Left ventricle myocardium superior (tissue), 1 donor: ENCODE results near the gene TRMT2A. TPM values are rescaled to one million over a fixed set of nuclear protein-coding genes. Genes with fewer than 3 reads are reported as not detected.
A peak's percentile ranks its signal among the peaks of the same experiment; 100 is the strongest.

ENCODE experiments used
- ATAC-seq: fragments of 200-7000 bp; cut with Tn5 transposase; one replicate; pipeline ENCODE4 v1.9.1; 2020; ENCODE audit warnings: mild to moderate bottlenecking, moderate library complexity
- DNase-seq: peaks from one replicate; pipeline ENCODE4 v3.0.0-alpha.2; 2020
- intact Hi-C: fragments of 100-400 bp; cut with micrococcal nuclease; formaldehyde crosslinking; loops from one replicate; pipeline ENCODE4 v1.11.0; 2022
- total RNA-seq: library from RNA; stranded (reverse); fragmentation: NEBNext Ultra II Directional; extraction: Animal tissue kit (Norgen Biotek cat#: 25700); gene quantifications from one replicate; pipeline ENCODE4 v1.2.1, GENCODE V29; 2021
- donor health status: DM: no; HTN: yes; CAD: no; lungs with severe emphysema.

The TRMT2A gene
- total RNA-seq, 1 donor from 2014 or later, result 28.5 TPM

DNA sequence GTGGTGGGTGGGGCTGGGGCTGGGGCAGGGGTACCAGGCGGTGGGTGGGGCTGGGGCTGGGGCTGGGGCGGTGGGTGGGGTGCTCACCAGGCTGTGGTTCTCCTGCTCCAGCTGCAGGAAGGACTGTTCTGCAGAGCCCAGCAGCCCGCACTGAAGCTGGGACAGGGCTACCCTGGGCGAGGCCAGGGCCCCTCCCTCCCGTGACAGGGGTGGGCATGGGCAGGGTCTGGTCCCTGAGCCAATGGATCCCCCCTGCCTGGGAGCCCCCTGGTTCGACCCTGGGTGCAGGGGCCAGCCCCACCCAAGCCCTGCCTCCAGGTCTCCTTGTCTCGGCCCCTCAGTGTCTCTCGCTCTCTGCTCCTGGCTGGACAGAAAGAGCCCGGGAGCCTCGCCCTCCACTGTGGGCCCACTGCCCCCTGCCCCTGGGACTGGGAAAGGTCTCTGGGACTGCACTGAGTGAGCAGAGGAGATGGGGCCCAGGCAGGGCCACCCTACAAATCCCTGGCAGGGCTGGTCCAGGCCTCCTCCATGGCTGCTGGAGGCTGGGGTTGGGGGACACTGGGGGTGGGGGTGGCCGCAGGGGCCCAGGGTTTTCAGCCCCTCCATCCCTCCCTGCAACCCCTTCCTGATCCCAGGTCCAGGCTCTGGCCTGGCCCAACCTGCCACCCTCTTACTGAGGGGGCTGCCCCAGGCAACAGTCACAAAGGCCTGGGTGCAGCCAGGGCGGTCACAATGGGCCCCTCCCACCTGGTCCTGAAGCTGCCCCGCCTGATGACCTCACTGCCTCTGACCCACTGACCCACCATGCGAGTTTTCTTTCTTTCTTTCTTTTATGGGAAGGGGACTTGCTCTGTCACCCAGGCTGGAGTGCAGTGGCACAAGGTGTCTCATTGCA is 33.6 kb upstream of the TRMT2A start, which contains the start of gene CCDC188:
CCDC188 (minus strand) TSS at position 675 of the 895 bp plus-strand sequence; CDS start at position 606, 69 bp downstream.
- intact Hi-C loops, result no loop called here
- ATAC-seq (no peak), DNase-seq (no peak)

GRCh38 chr22:20149257-20150250 is 32.5 kb upstream of the TRMT2A start:
- intact Hi-C loops, result no loop called here
- no peak for DNase-seq
- ATAC-seq, result no peak

DNA sequence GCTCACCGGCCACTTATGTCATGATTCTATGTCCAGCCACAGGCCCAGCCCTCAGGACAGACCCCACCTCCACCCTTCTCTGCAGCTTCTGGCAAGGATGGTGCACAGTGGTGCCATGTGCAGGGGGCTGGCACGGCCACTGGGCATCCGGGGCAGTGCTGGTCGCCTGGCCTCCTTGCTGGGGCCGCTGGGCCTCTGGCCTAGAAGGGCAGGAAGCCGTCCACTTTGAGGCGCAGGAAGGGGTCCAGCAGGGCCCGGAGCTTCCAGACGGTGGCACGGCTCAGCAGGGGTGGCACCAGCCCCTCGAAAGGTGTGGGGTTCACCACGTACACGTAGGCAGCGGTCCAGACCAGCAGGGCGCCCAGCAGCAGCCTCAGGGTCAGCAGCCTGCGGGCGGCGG is 31.4 kb upstream of the TRMT2A start:
- ATAC-seq (no peak), DNase-seq (no peak)
- intact Hi-C loops, result no loop called here

DNA sequence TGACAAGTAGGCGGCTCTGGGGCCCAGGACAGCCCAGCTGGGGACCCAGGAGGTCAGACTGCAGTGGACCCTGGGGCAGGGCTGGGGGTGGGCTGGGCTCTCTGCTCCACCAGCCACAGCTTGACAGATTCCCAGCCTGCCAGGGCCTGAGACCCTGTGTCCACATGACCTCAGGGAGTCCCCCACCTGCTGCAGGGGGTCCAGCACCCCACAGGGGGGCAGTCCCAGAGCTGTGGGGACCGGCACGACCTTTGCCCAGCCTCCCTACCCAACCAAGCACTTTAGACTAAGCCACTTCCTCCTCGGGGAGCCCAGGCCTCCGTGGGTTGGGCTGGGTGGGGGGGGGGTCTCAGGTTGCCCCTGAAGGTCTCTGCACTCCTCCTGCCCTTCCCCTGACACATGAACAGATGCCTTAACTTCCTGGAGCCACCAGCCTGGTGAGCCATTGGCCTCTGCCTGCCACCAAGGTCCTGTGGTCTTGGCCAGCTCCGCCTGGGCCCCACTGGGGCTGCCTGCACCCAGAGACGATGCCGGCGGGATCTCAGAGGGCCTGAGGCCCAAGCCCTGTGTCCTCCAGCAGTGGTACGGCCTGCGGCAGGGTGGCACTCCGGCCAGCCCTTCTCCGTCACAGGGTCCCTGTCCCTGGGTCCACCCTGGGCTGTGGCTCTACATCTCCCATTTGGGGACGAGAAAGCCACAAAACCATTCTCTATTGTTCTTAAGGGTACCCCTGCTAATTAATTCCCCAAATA is 30.4 kb upstream of the TRMT2A start:
- ATAC-seq (no peak), DNase-seq (no peak)
- intact Hi-C loops, result no loop called here

DNA sequence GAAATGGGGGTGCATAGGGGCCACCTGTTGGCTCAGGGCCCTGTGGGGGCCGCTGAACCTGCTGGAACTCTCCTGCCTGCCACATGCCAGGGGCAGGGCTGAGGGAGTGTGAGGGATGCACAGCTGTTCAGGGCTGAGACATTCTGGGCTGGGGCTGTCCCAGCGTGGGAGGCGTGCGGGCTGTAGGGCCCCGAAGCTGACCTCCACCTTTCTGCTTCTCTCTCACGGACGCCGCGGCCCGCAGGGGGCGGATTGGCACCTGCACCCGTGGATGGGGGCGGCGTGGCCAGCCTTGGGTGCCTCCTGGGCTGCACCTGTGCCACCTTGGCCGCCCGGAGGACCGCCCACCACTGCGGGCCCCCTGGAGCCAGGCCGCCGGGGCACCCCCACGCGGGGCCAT is 29.8 kb upstream of the TRMT2A start:
- intact Hi-C loops, result no loop called here
- no peak for DNase-seq
- ATAC-seq, result no peak

- intact Hi-C loops, result no loop called here
- ATAC-seq (no peak), DNase-seq (no peak)
These were observed 28.8 kb upstream of the TRMT2A start for GRCh38 chr22:20145832-20146223.

DNA sequence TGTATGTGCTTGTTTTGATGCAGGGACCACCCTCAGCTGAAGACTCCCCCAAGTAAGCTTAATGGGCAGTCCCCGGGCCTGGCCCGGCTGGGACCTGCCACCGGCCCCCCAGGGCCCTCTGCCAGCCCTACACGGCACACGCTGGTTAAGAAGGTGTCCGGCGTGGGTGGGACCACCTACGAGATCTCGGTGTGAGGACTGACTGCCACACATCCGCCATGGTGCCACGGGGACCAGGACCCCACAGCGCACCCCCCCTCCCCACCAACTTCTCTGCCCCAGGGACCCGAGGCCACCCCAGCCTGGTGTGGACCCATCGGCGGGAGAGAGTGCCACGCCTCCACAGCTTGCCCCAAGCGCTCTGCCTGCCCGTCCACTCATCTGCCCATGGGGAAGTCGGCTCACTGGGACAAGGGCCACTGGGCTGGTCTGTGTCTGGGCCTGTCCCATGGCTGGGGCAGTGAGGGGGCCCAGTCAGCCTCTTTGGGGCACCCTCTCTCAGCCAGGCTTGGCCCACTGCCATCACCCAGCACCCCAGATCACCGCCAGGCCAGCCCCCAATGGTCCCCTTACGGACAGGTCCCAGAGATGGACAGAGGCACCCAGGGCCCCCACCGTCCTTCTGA is 28.3 kb upstream of the TRMT2A start:
- intact Hi-C loops, result no loop called here
- DNase-seq (no peak), ATAC-seq (no peak)

- no peak for DNase-seq
- ATAC-seq, result no peak
- intact Hi-C loops, result no loop called here
These were observed 27.0 kb upstream of the TRMT2A start for GRCh38 chr22:20143883-20144665.

- DNase-seq, result no peak
- ATAC-seq, result no peak
- intact Hi-C loops, result no loop called here
These were observed 25.9 kb upstream of the TRMT2A start for GRCh38 chr22:20142711-20143621.

- intact Hi-C loops, result no loop called here
- ATAC-seq, result no peak
- no peak for DNase-seq
These were observed 24.4 kb upstream of the TRMT2A start for GRCh38 chr22:20141186-20142077.

GRCh38 chr22:20140521-20140964 is 23.5 kb upstream of the TRMT2A start:
- intact Hi-C loops, result no loop called here
- DNase-seq (no peak), ATAC-seq (no peak)

DNA sequence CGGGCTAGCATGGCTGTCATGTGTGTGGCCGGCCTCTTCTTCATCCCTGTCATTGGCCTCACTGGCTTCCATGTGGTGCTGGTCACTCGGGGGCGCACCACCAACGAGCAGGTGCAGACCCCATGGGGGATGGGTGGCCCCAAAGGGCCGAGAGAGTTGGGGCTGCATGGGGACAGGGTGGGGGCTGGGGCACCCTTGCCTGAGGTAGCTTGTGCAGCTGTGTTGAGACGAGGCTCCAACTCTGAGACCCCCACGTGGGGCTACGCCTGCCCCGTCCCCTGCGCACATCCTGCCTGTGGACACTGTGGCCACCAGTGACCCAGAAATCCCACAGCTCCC is 23.1 kb upstream of the TRMT2A start:
- ATAC-seq (no peak), DNase-seq (no peak)
- intact Hi-C loops, result no loop called here

GRCh38 chr22:20139391-20140106 is 22.5 kb upstream of the TRMT2A start:
- ATAC-seq, result no peak
- DNase-seq, result no peak
- intact Hi-C loops, result no loop called here

DNA sequence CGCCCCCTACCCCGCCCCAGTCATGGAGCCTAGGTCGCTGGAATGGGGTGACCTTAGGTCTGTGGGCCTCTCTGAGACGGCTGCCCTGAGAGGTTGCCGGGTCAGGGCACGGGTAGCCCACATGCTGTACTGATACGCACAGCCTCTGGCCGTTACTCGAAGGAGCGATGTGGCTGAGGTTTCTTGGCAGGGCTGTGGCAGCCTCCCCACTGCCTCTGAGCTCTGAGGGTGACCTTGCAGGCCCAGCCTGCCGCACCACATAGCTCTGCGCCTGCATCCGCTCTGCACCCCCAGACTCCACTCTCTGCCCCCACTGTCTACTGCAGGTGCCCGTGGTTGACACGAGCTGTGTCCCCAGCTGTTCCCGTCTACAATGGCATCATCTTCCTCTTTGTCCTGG is 21.8 kb upstream of the TRMT2A start:
- intact Hi-C loops, result no loop called here
- no peak for DNase-seq
- peak; percentile 10 for ATAC-seq

DNA sequence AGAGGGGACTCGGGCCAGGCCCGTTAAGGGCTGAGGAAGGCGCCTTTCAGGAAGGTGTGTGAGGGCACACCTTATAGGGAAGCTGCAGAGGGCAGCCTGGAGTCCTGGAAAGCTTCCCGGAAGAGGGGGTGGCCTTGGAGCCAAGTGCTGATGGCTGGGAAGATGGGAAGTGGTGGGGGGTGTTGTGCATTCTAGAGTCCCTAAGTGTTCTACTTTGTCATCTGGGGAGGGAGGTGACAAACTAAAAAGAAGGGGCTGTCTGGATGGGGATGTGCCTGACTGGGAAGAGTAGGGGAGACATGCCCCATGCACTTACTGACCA is 21.4 kb upstream of the TRMT2A start:
- intact Hi-C loops, result no loop called here
- peak; percentile 45 for ATAC-seq
- DNase-seq, result no peak
